ENCODE results near the gene GIN1.

- TF ChIP-seq EZH2phosphoT487 (IDR thresholded peaks at IDR 0.05; ENCODE audit: borderline replicate concordance, low read length) (no peak), CTCF (IDR thresholded peaks at IDR 0.05; ENCODE audit: low read depth, low read length, poor library complexity, severe bottlenecking) (peak; percentile 93)
Measured at GRCh38 chr5:103139264-103139865, 19.4 kb upstream of the GIN1 start.

Measured in DOHH2 (cell line).